Fibroblast of villous mesenchyme (primary cell): Measurements from ENCODE around the gene CUL4A. TPM values are rescaled to one million over a fixed set of nuclear protein-coding genes. Genes with fewer than 3 reads are reported as not detected.

Experiments used
- DNase-seq: peaks from one replicate; pipeline ENCODE4 v3.0.0-alpha.2; 2010; ENCODE audit warnings: low read depth
- H3K4me3 ChIP-seq: 2 replicates; pipeline ENCODE4 v1.5.1; 2011; ENCODE audit warnings: low read depth, mild to moderate bottlenecking, low read length
- total RNA-seq: library from RNA; depleted of rRNA; stranded (reverse); fragments of >200 nt; gene quantifications from 2 replicates; pipeline ENCODE4 v1.2.3, GENCODE V29; 2012
- TF ChIP-seq, protein P1 (sequence below): IDR thresholded peaks from 2 replicates; pipeline ENCODE4 v1.5.1; 2012; ENCODE audit warnings: low read depth, mild to moderate bottlenecking, low read length; ENCODE audit not compliant: insufficient read depth

CUL4A gene
- total RNA-seq, 1 donor, result 132 TPM

DNA sequence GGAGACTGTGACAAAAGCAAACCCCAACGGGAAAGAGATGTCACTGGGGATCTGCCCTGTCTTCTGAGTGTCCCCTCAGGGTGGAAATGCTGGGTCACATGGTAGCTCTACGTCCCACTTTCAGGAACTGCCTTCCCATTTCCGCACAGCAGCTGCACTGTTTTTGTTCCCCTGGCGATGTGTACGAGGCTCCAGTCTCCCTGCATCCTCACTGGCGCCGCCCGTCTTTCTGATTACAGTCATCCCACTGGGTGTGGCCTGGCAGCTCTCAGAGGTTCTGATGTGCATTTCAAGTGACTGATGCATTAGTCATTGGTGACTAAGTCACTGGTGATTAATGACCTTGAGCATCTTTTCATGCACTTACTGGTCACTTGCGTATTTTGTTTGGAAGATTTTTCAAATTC lies 22.1 kb upstream of the CUL4A start:
- H3K4me3 ChIP-seq, result no peak overlapping the region
- peak; percentile 97 for DNase-seq
- TF ChIP-seq, protein P1, sequence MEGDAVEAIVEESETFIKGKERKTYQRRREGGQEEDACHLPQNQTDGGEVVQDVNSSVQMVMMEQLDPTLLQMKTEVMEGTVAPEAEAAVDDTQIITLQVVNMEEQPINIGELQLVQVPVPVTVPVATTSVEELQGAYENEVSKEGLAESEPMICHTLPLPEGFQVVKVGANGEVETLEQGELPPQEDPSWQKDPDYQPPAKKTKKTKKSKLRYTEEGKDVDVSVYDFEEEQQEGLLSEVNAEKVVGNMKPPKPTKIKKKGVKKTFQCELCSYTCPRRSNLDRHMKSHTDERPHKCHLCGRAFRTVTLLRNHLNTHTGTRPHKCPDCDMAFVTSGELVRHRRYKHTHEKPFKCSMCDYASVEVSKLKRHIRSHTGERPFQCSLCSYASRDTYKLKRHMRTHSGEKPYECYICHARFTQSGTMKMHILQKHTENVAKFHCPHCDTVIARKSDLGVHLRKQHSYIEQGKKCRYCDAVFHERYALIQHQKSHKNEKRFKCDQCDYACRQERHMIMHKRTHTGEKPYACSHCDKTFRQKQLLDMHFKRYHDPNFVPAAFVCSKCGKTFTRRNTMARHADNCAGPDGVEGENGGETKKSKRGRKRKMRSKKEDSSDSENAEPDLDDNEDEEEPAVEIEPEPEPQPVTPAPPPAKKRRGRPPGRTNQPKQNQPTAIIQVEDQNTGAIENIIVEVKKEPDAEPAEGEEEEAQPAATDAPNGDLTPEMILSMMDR, result no peak

DNA sequence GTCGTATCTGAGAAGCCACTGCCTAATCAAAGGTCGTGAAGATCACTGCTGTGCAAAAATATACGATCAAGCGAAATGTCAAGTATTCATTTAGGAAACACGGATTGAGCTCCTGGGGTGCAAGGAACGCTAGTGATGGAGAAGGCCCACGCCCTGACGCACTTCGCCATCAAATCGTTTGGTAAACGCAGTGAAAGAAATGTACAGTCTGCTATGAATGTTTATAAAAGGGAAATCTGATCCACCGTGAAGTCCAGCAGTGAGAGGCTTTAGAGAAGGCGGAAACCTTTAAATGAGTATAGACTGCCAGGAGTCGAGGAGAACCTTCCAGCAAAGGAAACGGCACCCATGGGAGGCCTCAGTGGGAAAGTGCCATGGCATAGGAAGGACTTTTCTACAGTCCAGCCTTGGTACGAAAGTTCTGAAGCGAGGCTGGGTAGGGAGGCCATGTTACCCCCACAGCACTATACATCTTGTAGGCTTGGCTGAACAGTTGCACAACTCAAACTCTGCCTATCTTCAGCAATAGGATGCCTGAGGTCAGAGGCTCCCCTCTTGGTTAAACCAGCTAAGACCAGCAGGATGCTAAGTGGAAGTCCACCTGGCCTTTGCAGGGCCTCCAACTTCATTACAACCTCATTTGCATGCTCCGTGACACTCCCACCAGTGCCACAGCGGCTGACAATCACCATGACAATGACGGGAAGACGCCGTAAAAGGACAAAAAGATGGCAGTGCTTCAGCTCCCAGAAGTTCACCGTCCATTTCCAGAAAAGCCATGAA lies 21.3 kb upstream of the CUL4A start:
- no peak for DNase-seq
- no peak overlapping the region for H3K4me3 ChIP-seq
- TF ChIP-seq, protein P1, result no peak

DNA sequence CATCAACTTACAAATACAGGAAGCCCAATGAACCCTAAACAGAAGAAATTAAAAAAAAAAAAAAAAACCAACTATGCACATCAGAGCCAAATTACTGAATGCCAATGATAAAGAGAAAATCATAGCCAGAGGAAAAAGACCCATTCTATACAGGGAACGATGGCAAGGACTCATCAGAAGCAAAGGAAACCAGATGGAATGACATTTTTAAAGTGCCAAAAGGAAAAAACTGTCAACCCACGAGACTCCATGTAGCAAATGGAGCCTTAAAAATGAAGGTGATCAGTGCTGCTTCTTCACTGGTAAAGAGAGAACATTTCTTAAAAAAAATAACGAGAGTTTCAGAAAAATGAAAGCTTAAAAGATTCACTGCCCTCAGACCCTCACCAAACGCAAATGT lies 19.2 kb upstream of the CUL4A start:
- H3K4me3 ChIP-seq, result no peak overlapping the region
- DNase-seq, result no peak
- TF ChIP-seq, protein P1, result no peak

DNA sequence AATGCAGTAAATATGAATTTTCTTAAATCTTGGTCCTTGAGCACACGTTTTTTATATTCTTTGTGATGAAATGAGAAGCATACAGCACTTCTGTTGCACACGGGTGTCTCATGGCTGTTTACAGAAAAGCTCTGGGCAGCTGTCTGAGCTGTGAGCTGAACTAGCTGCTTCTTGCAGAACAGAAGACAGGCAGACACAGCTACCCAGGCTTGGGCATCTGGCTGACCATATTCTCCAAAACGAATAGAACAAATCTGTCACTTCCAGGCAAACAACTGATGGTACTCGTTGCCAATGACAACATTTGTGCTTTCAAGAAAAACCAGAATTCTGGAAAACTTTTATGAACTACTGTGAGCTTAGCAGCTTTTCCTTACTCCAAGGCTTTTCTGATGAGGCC lies 17.1 kb upstream of the CUL4A start:
- TF ChIP-seq, protein P1, result no peak

DNA sequence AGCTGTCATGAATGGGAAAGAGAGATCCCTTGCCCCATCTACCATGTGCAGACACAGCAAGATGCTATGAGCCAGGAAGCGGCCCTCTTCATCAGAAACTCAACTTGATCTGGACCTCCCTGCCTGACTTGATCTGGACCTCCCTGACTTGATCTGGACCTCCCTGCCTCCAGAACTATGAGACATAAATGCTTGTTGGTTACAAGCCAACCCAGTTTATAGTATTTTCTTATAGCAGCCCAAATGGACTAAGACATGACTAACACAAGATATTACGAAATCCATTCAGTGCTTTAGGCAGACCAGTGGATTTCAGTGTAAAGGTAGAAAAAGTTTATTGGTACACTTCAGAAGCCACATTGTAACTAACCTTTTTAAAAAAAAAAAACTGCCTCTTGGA lies 16.5 kb upstream of the CUL4A start:
- DNase-seq, result peak; percentile 79
- TF ChIP-seq, protein P1, result no peak

More for the DNA sequence above, 17.1 kb upstream of the CUL4A start:
- no peak overlapping the region for H3K4me3 ChIP-seq
- DNase-seq, result no peak

DNA sequence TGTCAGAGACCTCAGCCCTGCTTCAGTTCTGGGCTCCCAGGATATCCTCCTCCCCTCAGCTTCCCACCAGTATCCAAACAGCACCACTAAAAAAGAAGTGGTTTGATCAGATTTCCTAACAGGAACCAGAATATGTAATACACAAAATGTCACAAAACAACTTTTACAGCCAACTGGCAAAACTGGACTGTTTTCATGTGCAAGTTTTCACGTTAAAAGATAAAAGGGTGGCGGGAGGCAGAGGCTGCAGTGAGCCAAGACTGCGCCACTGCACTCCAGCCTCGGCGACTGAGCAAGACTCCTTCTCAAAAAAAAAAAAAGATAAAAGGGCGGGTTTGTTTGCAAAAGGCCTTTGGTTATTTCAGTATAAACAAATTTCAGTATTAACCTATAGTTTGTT lies 14.1 kb upstream of the CUL4A start:
- no peak for DNase-seq
- H3K4me3 ChIP-seq, result no peak overlapping the region
- TF ChIP-seq, protein P1, result no peak

More for the DNA sequence above, 16.5 kb upstream of the CUL4A start:
- H3K4me3 ChIP-seq, result no peak overlapping the region
